H9 (cell line): Measurements from ENCODE around the gene SSR2. TPM values are rescaled to one million over a fixed set of nuclear protein-coding genes. Genes with fewer than 3 reads are reported as not detected.

Experiments
- DNase-seq: peaks from one replicate; pipeline ENCODE4 v3.0.0-alpha.2; 2017
- H2AFZ ChIP-seq: one replicate; pipeline ENCODE4 v1.6.1; 2013; ENCODE audit warnings: mild to moderate bottlenecking, low read length, control low read depth, moderate library complexity
- H2AK5ac ChIP-seq: 2 replicates; pipeline ENCODE4 v1.6.1; 2013; ENCODE audit warnings: low read length, control low read depth, mixed read lengths; ENCODE audit not compliant: insufficient read length
- H2BK120ac ChIP-seq: one replicate; pipeline ENCODE4 v1.6.1; 2013; ENCODE audit warnings: low read depth, mild to moderate bottlenecking, low read length, control low read depth, inconsistent platforms; ENCODE audit not compliant: poor library complexity, severe bottlenecking
- H2BK12ac ChIP-seq: 2 replicates; pipeline ENCODE4 v1.6.1; 2013; ENCODE audit warnings: low read length, control low read depth, mixed read lengths, low read depth; ENCODE audit not compliant: insufficient read length
- H2BK15ac ChIP-seq: 2 replicates; pipeline ENCODE4 v1.6.1; 2013; ENCODE audit warnings: low read depth, low read length, control low read depth
- H2BK20ac ChIP-seq: one replicate; pipeline ENCODE4 v1.6.1; 2013; ENCODE audit warnings: low read depth, mild to moderate bottlenecking, low read length, control low read depth, inconsistent platforms; ENCODE audit not compliant: poor library complexity, severe bottlenecking
- H2BK5ac ChIP-seq: 2 replicates; pipeline ENCODE4 v1.6.1; 2013; ENCODE audit warnings: low read length, control low read depth, mixed read lengths; ENCODE audit not compliant: insufficient read length
- H3K14ac ChIP-seq: 2 replicates; pipeline ENCODE4 v1.6.1; 2013; ENCODE audit warnings: low read length, control low read depth; ENCODE audit not compliant: insufficient read depth
- H3K18ac ChIP-seq: 2 replicates; pipeline ENCODE4 v1.6.1; 2013; ENCODE audit warnings: low read depth, mild to moderate bottlenecking, mixed read lengths, low read length, control low read depth; ENCODE audit not compliant: insufficient read length
- H3K23ac ChIP-seq: 2 replicates; pipeline ENCODE4 v1.6.1; 2013; ENCODE audit warnings: low read length, control low read depth, mixed read lengths, low read depth; ENCODE audit not compliant: insufficient read length
- H3K23me2 ChIP-seq: 2 replicates; pipeline ENCODE4 v1.6.1; 2013; ENCODE audit warnings: low read depth, mild to moderate bottlenecking, mixed read lengths, low read length, control low read depth; ENCODE audit not compliant: insufficient read length, poor library complexity, severe bottlenecking
- H3K27ac ChIP-seq: 2 replicates; pipeline ENCODE4 v1.5.1; 2013; ENCODE audit warnings: low read length, control low read depth, mixed read lengths, low read depth; ENCODE audit not compliant: insufficient read length
- H3K27me3 ChIP-seq: 2 replicates; pipeline ENCODE4 v1.6.1; 2013; ENCODE audit warnings: low read length, control low read depth, inconsistent platforms; ENCODE audit not compliant: insufficient read depth
- H3K4ac ChIP-seq: 2 replicates; pipeline ENCODE4 v1.6.1; 2013; ENCODE audit warnings: low read depth, mild to moderate bottlenecking, control low read depth, inconsistent platforms, low read length, moderate library complexity
- H3K4me1 ChIP-seq: 2 replicates; pipeline ENCODE4 v1.6.1; 2013; ENCODE audit warnings: low read length, control low read depth, inconsistent platforms; ENCODE audit not compliant: insufficient read depth
- H3K4me2 ChIP-seq: 2 replicates; pipeline ENCODE4 v1.6.1; 2013; ENCODE audit warnings: low read length, control low read depth, mixed read lengths; ENCODE audit not compliant: insufficient read length, insufficient read depth
- H3K56ac ChIP-seq: 2 replicates; pipeline ENCODE4 v1.6.1; 2013; ENCODE audit warnings: low read depth, mild to moderate bottlenecking, mixed read lengths, low read length, control low read depth; ENCODE audit not compliant: insufficient read length
- H3K79me1 ChIP-seq: 2 replicates; pipeline ENCODE4 v1.6.1; 2013; ENCODE audit warnings: low read depth, mild to moderate bottlenecking, moderate library complexity, low read length, control low read depth, inconsistent platforms; ENCODE audit not compliant: insufficient read depth, poor library complexity, severe bottlenecking
- H3K79me2 ChIP-seq: 2 replicates; pipeline ENCODE4 v1.6.1; 2013; ENCODE audit warnings: low read length, control low read depth, inconsistent platforms; ENCODE audit not compliant: insufficient read depth
- H3K9ac ChIP-seq: 2 replicates; pipeline ENCODE4 v1.6.1; 2013; ENCODE audit warnings: low read length, control low read depth, mixed read lengths; ENCODE audit not compliant: insufficient read length; ENCODE audit errors: extremely low read depth
- H3K9me3 ChIP-seq: one replicate; pipeline ENCODE4 v1.6.1; 2013; ENCODE audit warnings: low read depth, low read length, inconsistent platforms; ENCODE audit not compliant: control insufficient read depth
- H3T11ph ChIP-seq: one replicate; pipeline ENCODE4 v1.6.1; 2013; ENCODE audit warnings: mild to moderate bottlenecking, low read length, control low read depth, inconsistent platforms
- H4K20me1 ChIP-seq: one replicate; pipeline ENCODE4 v1.6.1; 2013; ENCODE audit not compliant: control insufficient read depth, insufficient read length, insufficient read depth
- H4K5ac ChIP-seq: 2 replicates; pipeline ENCODE4 v1.6.1; 2013; ENCODE audit warnings: low read depth, mild to moderate bottlenecking, mixed read lengths, low read length, control low read depth; ENCODE audit not compliant: insufficient read length
- H4K8ac ChIP-seq: replicated peaks from 2 replicates; pipeline ENCODE4 v1.6.1; 2013; ENCODE audit warnings: low read length, control low read depth, mixed read lengths, low read depth; ENCODE audit not compliant: insufficient read length
- H4K91ac ChIP-seq: 2 replicates; pipeline ENCODE4 v1.6.1; 2013; ENCODE audit warnings: low read depth, mild to moderate bottlenecking, moderate library complexity, mixed read lengths, low read length, control low read depth; ENCODE audit not compliant: insufficient read length
- H3K27ac Mint-ChIP-seq, 3 experiments: 2 replicates in 2 of 3; 3 replicates in 1 of 3; pipeline ENCODE4 v1.8.0; 2020 to 2021; ENCODE audit warnings: mixed read lengths in 3 of 3, mild to moderate bottlenecking in 1 of 3, moderate library complexity in 1 of 3
- H3K27me3 Mint-ChIP-seq: 2 replicates; pipeline ENCODE4 v1.8.0; 2021; ENCODE audit warnings: low read depth, mild to moderate bottlenecking, moderate library complexity, mixed read lengths
- H3K36me3 Mint-ChIP-seq, 3 experiments: 2 replicates in 2 of 3; 3 replicates in 1 of 3; pipeline ENCODE4 v1.8.0; 2020 to 2021; ENCODE audit warnings: low read depth in 3 of 3, mixed read lengths in 3 of 3; ENCODE audit not compliant: insufficient read depth in 1 of 3
- H3K4me1 Mint-ChIP-seq, 2 experiments: 2 replicates each; pipeline ENCODE4 v1.8.0; 2020; ENCODE audit warnings: mixed read lengths in 2 of 2
- H3K4me3 Mint-ChIP-seq, 2 experiments: 2 replicates in 1 of 2; 3 replicates in 1 of 2; pipeline ENCODE4 v1.8.0; 2020 to 2021; ENCODE audit warnings: mild to moderate bottlenecking in 2 of 2, mixed read lengths in 2 of 2, moderate library complexity in 1 of 2
- H3K9me3 Mint-ChIP-seq, 2 experiments: 2 replicates in 1 of 2; 3 replicates in 1 of 2; pipeline ENCODE4 v1.8.0; 2020; ENCODE audit warnings: mild to moderate bottlenecking in 2 of 2, mixed read lengths in 2 of 2, moderate library complexity in 1 of 2
- WGBS: extraction: QIAGEN DNeasy Blood & Tissue Kit; methylation state at CpG from one replicate; pipeline ENCODE4 v1.1.7; 2013; ENCODE audit warnings: missing lambda C conversion rate, low lambda C conversion rate, mixed read lengths; ENCODE audit not compliant: insufficient read length; ENCODE audit errors: extremely low coverage; 5-methylcytosine and 5-hydroxymethylcytosine counted together
- total RNA-seq: library from RNA; stranded (reverse); gene quantifications from 2 replicates; pipeline ENCODE4 v1.2.1, GENCODE V29; 2021
- TF ChIP-seq, protein P1 (sequence below): fragments of 200-600 bp; sonication (generic); conservative IDR thresholded peaks from 3 replicates; pipeline ENCODE4 v1.8.0; 2021; ENCODE audit warnings: antibody characterized with exemption, mild to moderate bottlenecking

The SSR2 gene
- total RNA-seq, 1 experiment from 2014 or later: 170 TPM

DNA sequence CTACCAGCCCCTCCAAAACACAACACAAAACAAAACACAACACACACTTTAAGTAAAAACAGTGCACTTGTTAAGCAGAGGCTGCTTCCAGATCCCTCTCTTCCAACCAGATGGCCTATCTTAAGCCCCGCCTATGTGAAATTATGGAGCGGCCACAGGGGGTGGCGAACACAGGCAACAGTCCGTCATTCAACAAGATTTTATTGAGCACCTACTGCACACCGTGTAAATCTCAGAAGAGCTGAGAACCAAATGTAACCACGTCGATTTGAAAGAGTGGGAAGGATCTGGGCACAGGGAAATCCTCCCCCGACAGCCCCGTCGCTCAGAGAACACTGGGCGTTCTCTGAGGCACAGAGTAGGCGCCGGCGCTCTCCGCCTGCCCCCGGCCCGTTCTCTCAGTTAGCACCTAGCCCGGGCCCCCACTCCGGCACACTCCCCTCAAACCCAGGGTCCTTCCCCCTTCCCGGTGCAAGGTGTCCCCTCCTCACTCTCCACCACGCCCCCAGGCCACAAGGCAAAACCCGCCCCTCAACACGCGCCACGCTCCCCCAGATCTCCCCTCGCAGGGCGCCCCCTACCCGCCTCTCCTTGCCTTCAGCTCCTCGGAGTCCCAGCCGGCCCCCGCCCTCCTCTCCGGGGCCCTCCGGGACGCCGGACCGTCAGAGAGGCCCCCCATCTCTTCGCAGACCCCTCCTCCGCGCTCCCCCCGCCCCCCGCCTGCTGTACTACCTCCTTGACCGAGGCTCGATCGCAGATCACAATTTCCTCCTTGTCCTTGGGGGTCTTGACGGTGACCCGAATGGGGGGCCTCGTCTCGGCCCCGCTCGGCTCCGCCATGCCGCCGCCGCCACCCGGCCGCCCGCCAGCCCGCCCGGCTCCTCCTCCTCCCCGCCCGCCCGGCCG lies 32.4 kb upstream of the SSR2 start:
- H3K18ac ChIP-seq: no peak overlapping the region
- H3K23me2 ChIP-seq: peaks cover 10% of the 10 kb centered on the region
- H3K23ac ChIP-seq: no peak overlapping the region
- 0 out of 2 replicates have a peak, but pooled peaks cover 2% of the 10 kb centered on the region for H3K4me1 ChIP-seq
- no peaks in the 10 kb centered on the region for H3K9me3 ChIP-seq
- Mint-ChIP-seq H3K4me3 (peak overlapping the region; percentile 84 to 98), H3K27ac (peak overlapping the region; percentile 74 to 95 (median 88)), H3K4me1 (peaks cover 18 to 20% of the 10 kb centered on the region in 2 experiments), H3K36me3 (peaks cover 19 to 50% (median 46%) of the 10 kb centered on the region in 3 experiments), H3K9me3 (no peaks in the 10 kb centered on the region), H3K27me3 (no peaks in the 10 kb centered on the region)
- H3K79me2 ChIP-seq: no peaks in the 10 kb centered on the region; the same call in 1 of the 2 replicates
- no peak overlapping the region for H2AK5ac ChIP-seq
- H3K27ac ChIP-seq: no peak overlapping the region
- H3T11ph ChIP-seq: no peak overlapping the region
- H3K4me2 ChIP-seq: peak overlapping the region; percentile 41
- TF ChIP-seq, protein P1, sequence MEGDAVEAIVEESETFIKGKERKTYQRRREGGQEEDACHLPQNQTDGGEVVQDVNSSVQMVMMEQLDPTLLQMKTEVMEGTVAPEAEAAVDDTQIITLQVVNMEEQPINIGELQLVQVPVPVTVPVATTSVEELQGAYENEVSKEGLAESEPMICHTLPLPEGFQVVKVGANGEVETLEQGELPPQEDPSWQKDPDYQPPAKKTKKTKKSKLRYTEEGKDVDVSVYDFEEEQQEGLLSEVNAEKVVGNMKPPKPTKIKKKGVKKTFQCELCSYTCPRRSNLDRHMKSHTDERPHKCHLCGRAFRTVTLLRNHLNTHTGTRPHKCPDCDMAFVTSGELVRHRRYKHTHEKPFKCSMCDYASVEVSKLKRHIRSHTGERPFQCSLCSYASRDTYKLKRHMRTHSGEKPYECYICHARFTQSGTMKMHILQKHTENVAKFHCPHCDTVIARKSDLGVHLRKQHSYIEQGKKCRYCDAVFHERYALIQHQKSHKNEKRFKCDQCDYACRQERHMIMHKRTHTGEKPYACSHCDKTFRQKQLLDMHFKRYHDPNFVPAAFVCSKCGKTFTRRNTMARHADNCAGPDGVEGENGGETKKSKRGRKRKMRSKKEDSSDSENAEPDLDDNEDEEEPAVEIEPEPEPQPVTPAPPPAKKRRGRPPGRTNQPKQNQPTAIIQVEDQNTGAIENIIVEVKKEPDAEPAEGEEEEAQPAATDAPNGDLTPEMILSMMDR: peak; percentile 56; the same call in 2 of the 3 replicates
- no peak overlapping the region for H3K9ac ChIP-seq
- no peak overlapping the region for H2BK12ac ChIP-seq
- H3K79me1 ChIP-seq: peaks cover 4% of the 10 kb centered on the region
- H3K4ac ChIP-seq: no peak overlapping the region
- no peak overlapping the region for H2BK15ac ChIP-seq
- H2BK20ac ChIP-seq: no peak overlapping the region
- no peak overlapping the region for H3K56ac ChIP-seq
- H2BK120ac ChIP-seq: no peak overlapping the region
- peak; percentile 86 for DNase-seq
- no peak overlapping the region for H3K14ac ChIP-seq
- H3K27me3 ChIP-seq: no peaks in the 10 kb centered on the region
- H4K20me1 ChIP-seq: no peaks in the 10 kb centered on the region
- H4K91ac ChIP-seq: no peak overlapping the region
- no peak overlapping the region for H2AFZ ChIP-seq
- no peak overlapping the region for H4K5ac ChIP-seq
- WGBS: no CpG with 5 or more reads among the region's 63 CpGs
- H4K8ac ChIP-seq: no peak overlapping the region
- H2BK5ac ChIP-seq: no peak overlapping the region
